ENCODE measurements around the gene MAML3.

The MAML3 gene

DNA sequence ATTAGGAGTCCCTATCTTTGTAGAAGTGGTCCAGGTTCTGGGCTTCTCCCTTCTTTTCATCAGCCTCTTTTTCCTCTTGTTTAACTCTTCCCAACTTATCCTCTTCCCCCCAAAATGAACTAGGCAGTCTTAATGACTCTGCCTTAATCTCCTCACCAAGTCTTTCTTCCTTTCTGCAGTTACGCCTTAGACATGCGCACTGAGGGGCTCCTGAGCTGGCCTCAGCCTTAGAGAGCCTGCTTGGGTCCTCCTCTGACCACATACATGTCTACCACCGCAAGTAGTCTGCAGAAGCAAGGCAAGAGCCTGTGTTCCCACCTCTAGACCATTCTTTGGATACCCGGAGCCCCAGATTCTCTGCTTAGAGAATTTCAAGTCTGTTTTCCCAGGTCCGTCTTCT is 288.4 kb downstream of the MAML3 start:
- DNase-seq (ENCODE audit: low read depth in 2 of 2) = no peak

DNA sequence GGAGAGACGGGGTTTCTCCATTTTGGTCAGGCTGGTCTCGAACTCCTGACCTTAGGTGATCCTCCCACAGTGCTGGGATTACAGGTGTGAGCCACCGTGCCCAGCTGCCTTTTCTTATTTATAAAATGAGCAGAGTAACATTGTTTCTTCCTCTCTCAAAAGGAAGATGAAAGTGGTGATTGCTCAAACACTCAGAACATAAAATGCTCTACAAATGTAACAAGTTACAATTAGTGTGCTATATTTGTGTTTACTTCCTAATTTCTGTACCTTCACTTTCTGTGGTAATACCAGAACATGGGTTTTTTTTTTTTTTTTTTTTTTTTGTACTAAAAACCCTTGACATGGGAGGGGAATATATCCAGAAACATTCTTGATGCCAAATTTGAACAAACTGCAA is 290.5 kb downstream of the MAML3 start:
- no peak for DNase-seq (ENCODE audit: low read depth in 2 of 2)

DNA sequence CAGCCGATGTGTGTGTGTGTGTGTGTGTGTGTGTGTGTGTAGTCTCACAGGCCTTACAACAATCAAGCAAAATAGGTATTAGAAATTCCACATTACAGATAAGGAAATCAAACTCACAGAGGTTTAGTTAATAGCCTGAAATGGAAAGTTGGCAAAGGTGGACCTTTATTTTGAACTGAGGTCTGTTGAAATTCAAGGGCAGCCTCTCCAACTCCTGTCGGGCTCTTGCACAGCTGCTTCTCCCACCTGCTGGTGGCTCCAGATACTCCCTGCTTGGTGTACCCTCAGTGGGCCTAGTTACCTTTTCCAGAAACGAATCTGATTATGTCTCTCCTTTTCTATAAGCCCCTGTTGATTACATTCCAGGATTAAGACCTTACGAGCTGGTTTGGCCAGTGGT is 292.5 kb downstream of the MAML3 start:
- no peak for DNase-seq (ENCODE audit: low read depth in 2 of 2)

- no peak for DNase-seq (ENCODE audit: low read depth in 2 of 2)
These were observed 293.5 kb downstream of the MAML3 start for GRCh38 chr4:139860435-139861024.

DNA sequence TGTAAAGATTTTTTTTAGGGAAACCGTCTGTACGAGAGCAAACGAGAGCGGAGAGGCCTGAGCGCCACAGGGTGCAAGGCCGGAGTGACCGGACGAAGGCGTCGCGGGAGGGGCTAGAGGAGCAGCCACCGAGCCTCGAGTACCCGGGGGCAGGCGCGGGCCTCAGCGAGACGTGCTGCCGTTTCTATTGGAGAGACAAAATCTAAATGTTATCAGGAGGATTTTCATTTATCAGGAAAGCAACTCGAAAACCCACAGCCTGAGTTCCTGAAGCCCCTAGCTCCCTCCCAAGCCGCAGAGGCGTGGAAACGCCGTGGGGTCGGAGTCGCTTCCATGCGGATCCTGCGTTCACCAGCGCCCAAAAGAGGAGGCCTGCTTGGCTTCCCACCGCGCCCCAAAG is 294.1 kb downstream of the MAML3 start:
- no peak for DNase-seq (ENCODE audit: low read depth in 2 of 2)

DNA sequence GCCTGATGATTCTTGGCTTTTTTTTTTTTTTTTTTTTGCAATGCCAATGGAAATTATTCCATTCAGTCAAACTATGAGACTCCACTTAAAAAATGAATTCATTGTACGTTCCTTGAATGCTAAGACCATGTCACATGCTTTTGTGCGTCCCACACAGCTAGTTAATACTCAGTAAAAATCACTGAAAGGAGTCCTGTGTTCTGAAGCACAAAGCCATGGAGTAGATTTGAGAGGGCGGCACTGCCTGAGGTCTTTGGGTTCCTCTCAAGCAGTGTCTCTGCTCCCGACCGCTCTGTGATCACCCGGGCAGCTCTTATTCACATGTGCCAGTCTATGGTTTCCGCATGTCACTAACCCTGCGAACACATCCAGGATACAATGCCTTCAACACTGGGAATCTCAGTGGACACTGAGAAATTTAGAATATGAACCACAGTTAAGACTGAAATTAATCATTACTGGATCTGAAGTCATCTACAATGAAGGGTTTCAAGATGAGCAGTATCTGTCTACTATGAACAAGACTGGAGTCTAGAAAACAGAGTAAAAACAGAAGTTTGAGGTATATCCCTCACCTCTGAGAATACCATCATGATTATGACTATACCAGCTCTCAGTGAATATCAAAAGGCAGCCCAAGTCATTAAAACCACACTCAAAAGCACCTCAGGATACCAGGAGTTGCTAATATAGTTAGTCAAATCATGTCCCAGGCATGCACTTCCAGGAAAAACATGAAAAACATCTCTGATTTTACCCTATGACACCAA is 295.4 kb downstream of the MAML3 start:
- no peak for DNase-seq (ENCODE audit: low read depth in 2 of 2)

- DNase-seq (ENCODE audit: low read depth in 2 of 2) = no peak
These were observed 296.0 kb downstream of the MAML3 start for GRCh38 chr4:139857977-139858376.

DNA sequence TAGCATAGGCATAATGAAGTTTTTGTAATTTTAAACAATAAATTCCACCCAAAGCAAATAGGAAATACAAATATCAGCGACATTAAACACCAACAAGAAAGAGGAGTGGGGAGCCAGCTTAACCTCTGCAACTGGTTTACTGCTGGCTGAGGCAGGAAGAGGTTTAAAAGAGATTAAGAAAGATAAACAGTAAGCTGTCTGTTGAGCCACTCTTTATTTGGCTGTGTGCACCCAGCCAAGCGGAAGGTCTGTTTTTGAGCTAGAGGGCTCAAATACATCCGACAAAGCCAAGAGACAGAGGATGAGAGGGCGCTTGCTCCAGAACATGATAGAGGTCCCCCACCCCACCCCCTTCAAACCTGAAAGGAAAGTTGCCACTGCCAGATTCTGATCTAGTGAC is 297.0 kb downstream of the MAML3 start:
- no peak for DNase-seq (ENCODE audit: low read depth in 2 of 2)

DNA sequence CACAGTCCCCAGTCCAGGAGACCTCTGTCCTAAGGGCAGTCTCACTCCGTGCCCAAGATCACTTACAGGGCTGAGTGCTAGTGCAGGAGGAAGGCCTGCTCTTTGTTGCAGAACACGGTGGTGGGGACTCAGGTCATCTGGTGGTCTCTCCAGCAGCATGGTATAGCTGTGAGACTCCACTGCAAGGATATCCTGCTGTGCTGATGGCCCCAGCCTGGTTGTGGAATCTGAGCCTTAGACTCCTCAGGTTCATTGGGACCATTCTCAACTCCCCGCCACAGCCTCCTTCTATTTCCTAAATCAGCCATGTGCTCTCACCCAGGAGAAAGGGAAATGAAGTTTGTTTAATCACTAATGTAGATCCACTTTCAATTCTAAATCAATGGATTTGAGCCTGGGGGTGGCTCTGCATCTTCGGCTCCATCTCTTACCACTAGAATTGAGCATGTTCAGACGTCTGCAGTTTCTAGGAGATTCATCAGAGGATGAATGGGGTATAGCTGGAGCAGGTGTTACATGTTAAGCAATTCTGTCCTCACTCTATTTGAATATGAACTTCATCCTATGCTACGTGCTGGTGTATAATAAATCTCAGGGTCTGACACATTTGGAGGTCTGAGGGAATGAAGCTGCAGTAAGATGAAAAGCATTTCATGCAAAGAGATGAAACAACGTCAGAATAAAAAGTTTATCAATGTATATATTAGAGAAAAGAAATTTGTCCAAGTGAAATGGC is 299.1 kb downstream of the MAML3 start:
- no peak for DNase-seq (ENCODE audit: low read depth in 2 of 2)

GRCh38 chr4:139853309-139853708 is 300.7 kb downstream of the MAML3 start:
- DNase-seq (ENCODE audit: low read depth in 2 of 2) = no peak

DNA sequence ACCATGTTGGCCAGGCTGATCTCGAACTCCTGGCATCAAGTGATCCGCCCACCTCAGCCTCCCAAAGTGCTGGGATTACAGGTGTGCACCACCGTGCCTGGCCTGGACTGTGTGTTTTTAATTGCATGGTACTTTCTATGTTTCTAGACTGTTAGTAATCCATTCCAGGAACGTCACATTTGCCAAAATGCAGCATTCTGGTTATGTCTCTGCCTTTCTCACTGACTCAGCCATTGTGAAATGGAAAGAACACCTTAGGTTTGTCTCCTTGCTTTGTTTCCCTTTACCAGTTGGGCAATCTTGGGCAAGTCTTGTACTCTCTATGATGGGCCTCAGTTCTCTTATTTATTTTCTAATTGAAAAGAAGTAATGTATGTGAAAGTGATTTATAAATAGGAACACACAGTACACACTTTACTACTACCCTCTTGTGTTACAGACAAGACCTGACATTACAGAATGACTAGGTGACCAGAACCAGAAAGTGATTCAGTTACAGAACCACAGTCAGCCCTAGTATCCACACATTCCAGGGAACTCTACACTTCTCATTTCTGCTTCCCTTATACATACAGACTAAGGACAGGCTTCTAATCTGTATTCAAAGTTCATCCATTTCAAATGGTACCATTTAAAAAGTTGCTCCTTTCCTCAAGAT is 301.2 kb downstream of the MAML3 start:
- DNase-seq (ENCODE audit: low read depth in 2 of 2) = no peak

DNA sequence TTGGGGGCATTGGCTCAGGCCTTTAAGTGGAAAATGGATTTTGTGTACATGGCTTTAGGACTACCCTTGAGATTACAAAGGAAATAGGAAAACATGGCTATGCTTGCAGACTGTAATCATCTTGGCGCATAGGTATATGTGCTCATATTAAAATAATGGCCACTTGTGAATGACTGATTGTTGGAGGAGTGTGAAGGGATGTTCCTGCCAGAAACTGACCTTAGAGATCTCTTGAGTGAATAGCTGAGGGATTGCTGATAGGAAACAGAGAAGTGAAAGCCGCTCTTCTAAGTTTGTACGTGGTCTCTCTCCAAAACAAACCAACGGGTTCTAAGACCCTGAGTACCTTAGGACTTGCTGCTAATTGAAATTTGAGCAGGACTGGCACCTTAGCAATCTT is 302.3 kb downstream of the MAML3 start:
- DNase-seq (ENCODE audit: low read depth in 2 of 2) = no peak

DNA sequence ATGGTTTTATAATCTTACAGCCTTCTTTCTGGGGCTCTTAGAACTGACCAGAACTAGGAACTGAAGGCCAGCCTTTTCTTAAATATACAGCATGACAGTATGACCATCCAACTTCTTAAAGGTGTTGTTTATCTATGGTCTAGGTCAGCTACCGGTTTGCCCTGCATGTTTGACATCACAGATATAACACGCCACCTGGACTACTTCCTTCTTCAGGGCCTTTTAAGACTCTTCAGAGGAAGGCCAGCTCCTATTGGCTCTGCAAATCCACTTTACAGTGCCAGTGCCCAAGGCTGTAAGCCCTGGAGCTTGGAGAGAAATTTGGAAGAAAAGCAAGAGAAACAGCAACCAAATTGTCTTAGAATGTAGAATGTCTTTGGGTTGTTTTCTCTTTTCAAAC is 302.9 kb downstream of the MAML3 start:
- DNase-seq (ENCODE audit: low read depth in 2 of 2) = no peak

GRCh38 chr4:139849219-139849618 is 304.8 kb downstream of the MAML3 start:
- DNase-seq (ENCODE audit: low read depth in 2 of 2) = no peak

GRCh38 chr4:139848028-139848427 is 306.0 kb downstream of the MAML3 start:
- no peak for DNase-seq (ENCODE audit: low read depth in 2 of 2)

DNA sequence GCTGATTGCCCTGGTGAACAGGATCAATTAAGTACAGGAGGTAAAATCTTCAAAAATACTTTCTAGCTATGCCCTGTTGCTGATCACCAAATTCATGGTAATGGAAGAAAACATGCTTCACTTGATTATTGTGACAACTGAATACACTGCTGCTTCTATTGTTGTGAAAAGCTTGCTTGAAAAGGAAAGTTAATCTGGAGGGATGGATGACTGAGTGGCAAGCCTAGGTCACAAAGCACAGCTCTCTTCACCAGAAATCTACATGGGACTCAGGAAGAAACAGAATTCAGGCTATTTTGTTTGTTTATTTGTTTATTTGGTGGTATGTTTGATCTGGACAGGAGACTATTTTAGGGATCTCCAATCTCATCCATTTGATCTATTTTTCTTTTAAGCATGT is 306.4 kb downstream of the MAML3 start:
- no peak for DNase-seq (ENCODE audit: low read depth in 2 of 2)

GRCh38 chr4:139846766-139847165 is 307.2 kb downstream of the MAML3 start:
- DNase-seq (ENCODE audit: low read depth in 2 of 2) = no peak

- no peak for DNase-seq (ENCODE audit: low read depth in 2 of 2)
These were observed 308.4 kb downstream of the MAML3 start for GRCh38 chr4:139845453-139846093.

- no peak for DNase-seq (ENCODE audit: low read depth in 2 of 2)
These were observed 309.4 kb downstream of the MAML3 start for GRCh38 chr4:139844459-139845036.

DNA sequence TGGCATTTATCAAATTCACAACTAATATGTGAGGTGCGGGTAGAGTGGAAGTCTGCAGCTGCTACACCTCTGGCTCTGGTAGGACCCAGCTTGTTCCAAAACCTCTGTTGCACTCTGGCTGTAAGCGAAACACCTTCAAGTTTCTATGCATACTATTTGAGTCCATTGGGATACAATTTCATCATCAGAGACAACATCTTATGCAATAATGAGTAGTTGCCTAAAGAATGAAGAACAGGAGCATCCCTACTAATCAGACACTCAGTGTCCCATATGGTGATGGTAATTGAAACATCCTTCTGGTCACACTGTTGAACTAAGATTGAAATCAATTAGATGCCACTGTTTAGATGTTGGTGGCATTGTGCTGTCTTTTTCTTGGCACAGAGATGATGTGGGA is 309.9 kb downstream of the MAML3 start:
- DNase-seq (ENCODE audit: low read depth in 2 of 2) = no peak

DNA sequence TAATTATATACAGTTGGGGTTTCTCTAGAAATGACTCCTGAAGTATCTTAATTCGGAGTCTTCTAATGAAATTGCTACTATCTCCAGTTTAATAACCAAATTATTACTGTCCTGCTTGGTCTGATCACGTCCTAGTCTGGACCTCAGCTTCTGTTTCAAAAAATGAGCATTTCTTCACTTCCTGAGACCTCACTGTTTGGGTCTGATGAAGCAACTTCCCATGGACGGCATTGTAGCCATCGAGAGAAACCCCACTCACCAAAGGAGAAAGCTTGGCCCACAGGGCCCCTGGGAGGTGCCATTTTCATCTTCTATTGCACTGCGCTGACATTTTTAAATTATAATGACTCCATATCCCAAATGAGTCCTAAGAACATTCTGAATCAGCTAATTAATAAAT is 310.3 kb downstream of the MAML3 start:
- DNase-seq (ENCODE audit: low read depth in 2 of 2) = no peak

Data from stimulated activated CD4-positive, alpha-beta T cell treated with anti-CD3 and anti-CD28 coated beads, Interleukin-1b, Interleukin-23, amount 100 ng/mL, for 4 hours (primary cell).